Measurements from ENCODE around the gene INPP5D.

DNA sequence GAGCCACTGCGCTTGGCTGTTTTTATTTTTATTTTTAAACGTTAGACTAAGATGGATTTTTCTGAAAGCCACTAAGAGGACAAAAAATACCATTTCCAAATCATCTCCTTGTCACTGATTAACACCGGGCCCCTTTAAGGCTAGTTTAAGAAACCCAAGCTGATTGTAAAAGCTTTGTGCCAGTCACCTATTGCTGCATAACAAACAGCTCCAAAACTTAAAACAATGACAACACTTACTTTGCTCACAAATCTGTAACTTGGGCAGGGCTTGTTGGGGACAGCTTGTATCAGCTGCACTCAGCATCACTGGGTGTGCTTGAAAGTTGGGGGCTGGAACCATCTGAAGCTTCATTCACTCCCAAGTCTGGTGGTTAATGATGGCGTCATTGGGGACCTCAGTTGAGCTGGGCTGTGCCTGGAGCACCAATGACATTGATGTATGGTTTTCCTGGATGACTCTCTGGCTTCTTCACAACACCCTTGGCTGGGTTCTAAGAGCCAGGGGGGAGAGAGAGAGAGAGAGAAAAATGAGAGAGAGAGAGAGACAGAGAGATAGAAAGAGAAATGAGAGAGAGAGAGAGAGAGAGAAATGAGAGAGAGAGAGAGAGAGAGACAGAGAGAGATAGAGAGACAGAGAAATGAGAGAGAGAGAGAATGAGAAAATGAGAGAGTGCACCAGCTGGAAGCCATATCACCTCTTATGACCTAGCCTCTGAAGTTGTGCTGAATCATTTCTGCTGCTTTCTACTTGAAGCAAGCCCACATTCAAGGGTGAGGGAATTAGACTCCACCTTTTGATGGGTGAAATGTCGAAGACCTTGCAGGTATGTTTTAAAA lies 165.3 kb downstream of the INPP5D start:
- TF ChIP-seq, protein P1, sequence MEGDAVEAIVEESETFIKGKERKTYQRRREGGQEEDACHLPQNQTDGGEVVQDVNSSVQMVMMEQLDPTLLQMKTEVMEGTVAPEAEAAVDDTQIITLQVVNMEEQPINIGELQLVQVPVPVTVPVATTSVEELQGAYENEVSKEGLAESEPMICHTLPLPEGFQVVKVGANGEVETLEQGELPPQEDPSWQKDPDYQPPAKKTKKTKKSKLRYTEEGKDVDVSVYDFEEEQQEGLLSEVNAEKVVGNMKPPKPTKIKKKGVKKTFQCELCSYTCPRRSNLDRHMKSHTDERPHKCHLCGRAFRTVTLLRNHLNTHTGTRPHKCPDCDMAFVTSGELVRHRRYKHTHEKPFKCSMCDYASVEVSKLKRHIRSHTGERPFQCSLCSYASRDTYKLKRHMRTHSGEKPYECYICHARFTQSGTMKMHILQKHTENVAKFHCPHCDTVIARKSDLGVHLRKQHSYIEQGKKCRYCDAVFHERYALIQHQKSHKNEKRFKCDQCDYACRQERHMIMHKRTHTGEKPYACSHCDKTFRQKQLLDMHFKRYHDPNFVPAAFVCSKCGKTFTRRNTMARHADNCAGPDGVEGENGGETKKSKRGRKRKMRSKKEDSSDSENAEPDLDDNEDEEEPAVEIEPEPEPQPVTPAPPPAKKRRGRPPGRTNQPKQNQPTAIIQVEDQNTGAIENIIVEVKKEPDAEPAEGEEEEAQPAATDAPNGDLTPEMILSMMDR (IDR thresholded peaks at IDR 0.05; ENCODE audit: low read depth, low read length, poor library complexity, severe bottlenecking), result no peak
- no peak for TF ChIP-seq EZH2phosphoT487 (IDR thresholded peaks at IDR 0.05; ENCODE audit: borderline replicate concordance, low read length)

All from DOHH2 (cell line).